NCI-H1105 treated with DMSO at 0.1 percent for 48 hours (cell line): ENCODE results near the gene CENATAC.
A peak's percentile ranks its signal among the peaks of the same experiment; 100 is the strongest.
"Not testable (repeated sequence)": the region's sequence is repeated elsewhere in the genome, so short reads cannot be mapped to it uniquely, and the experiment has no call there.

Experiments used
- DNase-seq: peaks from one replicate; lab custom pipeline; 2025; lab: John Stamatoyannopoulos, UW

Gene CENATAC

GRCh38 chr11:118997627-118998387 is at the start of gene CENATAC:
Gene CENATAC (plus strand): TSS chr11:118998138. CDS start chr11:118998198, 60 bp downstream.
- peak; percentile 98 for DNase-seq

DNA sequence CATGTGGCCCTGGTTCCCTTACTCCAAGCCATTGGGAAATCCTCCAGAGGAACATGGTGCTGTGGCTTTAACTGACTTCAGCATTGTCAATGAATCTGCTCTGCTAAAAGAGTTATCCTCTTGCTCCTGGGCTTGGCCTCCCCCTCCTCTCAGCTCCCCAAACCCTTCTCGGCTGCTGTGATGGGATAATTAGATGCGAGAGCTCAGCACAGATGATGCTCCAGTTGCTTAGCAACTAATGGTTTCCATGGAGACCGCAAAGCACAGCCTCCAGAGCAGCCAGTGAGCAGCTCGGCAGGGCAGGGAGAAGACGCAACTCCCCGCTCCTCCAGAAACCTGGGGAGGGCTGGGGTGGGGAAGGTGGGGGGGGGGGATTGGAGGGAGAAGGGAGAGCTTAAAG is 44.7 kb upstream of the CENATAC start:
- DNase-seq: peak; percentile 99

DNA sequence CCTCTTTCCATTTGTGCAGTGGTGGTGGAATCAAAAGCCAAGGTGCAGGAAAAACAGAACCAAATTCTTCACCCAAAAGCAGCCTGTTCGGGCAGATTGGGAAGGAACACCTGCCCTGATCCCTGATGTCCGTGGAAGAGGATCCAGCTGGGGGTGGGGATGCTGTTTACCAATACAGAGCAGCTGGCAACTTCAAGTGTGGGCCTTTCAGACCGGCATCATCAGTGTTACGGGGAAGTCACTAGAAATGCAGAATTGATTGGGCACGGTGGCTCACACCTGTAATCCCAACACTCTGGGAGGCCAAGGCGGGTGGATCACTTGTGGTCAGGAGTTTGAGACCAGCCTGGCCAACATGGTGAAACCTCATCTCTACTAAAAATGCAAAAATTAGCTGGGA is 44.0 kb upstream of the CENATAC start:
- DNase-seq: peak; percentile 45

DNA sequence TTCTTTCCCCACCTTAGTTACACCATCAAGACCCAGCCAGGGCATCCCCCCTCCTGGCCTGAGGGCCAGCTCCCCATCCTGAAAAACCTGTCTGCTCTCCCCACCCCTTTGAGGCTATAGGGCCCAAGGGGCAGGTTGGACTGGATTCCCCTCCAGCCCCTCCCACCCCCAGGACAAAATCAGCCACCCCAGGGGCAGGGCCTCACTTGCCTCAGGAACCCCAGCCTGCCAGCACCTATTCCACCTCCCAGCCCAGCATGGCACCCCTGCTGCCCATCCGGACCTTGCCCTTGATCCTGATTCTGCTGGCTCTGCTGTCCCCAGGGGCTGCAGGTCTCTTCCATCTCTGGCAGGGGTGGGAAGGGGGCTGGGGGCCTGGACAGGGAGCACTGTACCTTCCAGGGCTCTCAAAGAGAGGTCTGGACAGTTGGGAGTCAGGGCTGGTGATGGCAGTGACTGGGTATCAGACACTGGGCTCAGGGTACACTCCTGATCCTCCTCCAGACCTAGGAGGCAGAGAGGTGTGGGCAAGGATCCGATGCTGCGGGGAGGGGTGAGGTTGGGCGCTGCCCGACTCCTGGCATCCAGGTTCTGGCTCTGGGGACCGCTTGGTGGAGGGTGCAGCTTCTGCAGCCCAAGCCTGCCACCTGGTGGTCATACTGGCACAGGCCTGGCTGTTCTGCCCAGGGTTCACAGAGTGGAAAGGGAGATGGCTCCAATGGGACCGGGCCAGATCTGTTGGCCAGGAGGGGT is 41.7 kb upstream of the CENATAC start, which contains the start of gene UPK2:
Gene UPK2 (plus strand): TSS at position 205 of the 753 bp plus-strand sequence. CDS start 53 bp downstream, at position 258.
- peak; percentile 85 for DNase-seq

GRCh38 chr11:118956847-118957469 is 41.0 kb upstream of the CENATAC start:
- DNase-seq: no peak

DNA sequence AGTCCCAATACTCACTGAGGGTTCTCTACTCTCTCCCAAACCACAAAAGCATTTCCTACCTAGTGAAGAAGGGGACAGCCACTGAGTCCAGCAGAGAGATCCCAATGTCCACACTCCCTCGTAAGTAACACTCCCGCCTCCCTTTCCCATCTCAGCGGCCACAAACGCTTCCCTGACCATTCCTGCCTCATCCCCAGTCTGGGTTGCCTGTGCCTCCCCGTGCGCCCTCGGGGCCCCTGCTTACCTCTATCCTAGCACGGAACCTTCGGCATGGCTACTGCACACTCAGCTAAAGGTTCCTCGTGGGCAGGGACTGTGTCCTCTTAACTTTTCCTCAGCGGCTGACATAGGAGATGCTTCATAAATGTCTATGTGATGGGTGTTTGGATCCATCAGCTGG is 40.4 kb upstream of the CENATAC start:
- DNase-seq: no peak

- DNase-seq: no peak
Observed at GRCh38 chr11:118957968-118958367, 40.0 kb upstream of the CENATAC start.

GRCh38 chr11:118958577-118958976 is 39.4 kb upstream of the CENATAC start:
- no peak for DNase-seq

- DNase-seq: no peak
Observed at GRCh38 chr11:118961189-118961588, 36.7 kb upstream of the CENATAC start.

GRCh38 chr11:118961591-118961990 is 36.3 kb upstream of the CENATAC start:
- DNase-seq: no peak

DNA sequence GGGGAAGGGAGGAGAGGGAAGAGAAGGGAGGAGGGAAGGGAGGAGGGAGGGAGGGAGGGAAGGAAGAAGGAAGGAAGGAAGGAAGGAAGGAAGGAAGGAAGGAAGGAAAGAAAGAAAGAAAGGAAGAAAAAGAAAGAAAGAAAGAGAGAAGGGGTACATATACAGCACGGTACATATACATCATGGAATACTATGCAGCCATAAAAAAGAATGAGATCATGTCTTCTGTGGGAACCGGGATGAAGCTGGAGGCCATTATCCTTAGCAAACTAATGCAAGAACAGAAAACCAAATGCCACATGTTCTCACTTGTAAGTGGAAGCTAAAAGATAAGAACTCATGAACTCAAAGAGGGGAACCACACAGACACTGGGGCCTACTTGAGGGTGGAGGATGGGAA is 28.4 kb upstream of the CENATAC start:
- DNase-seq: not testable (repeated sequence)

DNA sequence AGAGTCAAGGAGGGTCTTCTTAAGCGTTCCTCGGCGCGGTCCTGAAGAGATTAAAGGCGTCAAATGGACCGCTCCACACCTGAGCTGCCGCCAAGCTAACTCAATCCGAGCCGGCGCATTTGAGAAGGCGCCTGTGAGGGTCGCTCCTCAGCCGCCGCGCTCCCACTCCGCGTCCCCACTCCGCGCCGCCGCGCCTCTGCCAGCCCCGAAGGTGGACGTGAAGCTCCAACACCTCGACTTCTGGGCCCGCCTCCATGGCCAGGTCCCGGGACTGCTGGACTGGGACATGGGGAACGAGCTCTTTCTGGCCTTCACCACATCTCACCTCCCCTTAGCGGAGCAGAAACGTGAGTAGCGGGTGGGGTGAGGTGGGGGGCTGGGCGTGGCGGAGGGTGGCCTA is 26.3 kb upstream of the CENATAC start, which contains the start of gene FOXR1:
Gene FOXR1 (plus strand): TSS at position 116 of the 400 bp plus-strand sequence. CDS start 171 bp downstream, at position 287.
- DNase-seq: no peak

GRCh38 chr11:118973985-118974384 is 24.0 kb upstream of the CENATAC start:
- DNase-seq: no peak

DNA sequence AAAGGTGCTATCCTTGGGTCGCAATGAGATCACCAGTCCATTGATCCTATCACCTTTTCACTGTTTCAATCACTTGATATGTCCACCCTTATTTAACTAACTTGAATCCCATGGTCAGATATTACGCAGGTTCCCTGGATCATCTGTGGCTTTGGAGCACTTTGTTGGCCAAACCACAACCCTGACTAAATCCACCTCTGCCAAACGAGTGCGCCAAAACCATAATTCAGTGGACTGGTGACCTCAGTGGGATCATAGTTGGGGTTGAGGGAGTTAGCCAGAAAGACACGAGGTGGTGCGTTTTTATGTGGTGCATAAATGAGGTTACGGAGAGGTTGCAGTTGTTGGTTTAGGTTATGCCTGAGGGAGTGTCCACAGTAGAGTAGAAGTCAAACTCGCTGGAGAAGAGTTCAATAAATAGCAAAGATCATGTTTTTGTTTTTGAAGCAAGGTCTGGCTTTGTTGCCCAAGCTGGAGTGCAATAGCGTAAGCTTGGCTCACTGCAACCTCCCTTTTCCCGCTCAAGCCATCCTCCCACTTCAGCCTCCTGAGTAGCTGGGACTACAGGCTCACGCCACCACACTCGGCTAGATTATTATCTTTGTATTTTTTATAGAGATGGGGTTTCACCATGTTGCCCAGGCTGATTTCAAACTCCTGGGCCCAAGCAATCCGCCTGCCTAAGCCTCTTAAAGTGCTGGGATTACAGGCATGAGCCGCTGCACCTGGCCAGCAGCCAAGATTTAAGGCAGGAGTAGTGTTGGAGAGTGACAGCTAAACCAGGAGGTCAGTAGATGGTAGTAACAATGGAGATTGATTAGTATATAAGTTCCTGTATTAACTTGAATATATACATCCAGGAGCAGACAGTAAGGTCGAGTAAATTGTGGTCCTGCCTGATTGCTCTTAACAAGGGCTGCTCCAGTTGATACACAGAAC is 21.9 kb upstream of the CENATAC start:
- DNase-seq: peak; percentile 17

DNA sequence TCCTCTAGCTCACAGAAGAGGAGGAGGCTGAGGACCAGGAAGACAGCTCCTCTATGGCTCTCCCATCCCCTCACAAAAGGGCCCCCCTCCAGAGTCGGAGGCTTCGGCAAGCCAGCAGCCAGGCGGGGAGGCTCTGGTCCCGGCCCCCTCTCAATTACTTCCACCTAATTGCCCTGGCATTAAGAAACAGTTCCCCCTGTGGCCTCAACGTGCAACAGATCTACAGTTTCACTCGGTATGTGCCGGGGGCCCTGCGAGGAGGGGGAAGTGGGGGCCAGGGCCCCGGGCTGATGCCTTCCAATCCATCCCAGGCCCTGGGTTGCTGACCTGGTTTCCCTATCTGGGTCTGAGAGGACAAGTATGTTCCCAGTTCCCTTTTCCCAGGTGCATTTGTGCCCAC is 18.5 kb upstream of the CENATAC start:
- DNase-seq: no peak

- DNase-seq: no peak
Observed at GRCh38 chr11:118980191-118980881, 17.6 kb upstream of the CENATAC start.

DNA sequence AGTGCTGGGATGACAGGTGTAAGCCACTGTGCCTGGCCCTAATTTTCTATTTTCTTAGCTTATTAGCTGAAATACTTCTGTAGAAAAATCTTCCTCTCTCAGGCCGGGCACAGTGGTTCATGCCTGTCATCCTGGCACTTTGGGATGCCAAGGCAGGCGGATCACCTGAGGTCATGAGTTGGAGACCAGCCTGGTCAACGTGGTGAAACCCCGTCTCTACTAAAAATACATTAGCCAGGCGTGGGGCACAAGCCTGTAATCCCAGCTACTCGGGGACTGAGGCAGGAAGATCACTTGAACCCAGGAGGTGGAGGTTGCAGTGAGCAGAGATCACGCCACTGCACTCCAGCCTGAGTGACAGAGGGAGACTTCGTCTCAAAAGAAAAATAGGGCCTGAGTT is 13.6 kb upstream of the CENATAC start:
- DNase-seq: not testable (repeated sequence)

DNA sequence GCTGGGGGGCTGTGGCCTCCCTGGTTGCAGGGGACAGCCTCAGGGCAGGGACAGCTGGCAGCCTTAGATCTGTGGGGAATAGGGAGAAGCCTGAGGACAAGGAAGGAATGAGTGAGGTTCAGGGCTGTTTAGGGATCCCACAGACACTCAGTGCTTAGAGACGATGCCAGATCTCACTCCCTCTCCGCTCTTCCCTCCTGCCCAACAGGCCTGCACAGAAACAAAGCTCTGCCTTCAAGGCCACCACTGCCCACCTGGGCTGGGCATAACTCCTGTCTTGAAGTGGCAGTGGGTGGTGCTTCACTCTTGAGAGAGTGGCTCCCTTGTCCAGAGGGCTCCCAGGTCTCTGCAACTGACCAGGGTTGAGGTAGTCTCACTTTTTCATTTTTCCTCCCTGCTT is 13.1 kb upstream of the CENATAC start:
- no peak for DNase-seq

GRCh38 chr11:118988280-118988679 is 9.7 kb upstream of the CENATAC start:
- peak; percentile 47 for DNase-seq

DNA sequence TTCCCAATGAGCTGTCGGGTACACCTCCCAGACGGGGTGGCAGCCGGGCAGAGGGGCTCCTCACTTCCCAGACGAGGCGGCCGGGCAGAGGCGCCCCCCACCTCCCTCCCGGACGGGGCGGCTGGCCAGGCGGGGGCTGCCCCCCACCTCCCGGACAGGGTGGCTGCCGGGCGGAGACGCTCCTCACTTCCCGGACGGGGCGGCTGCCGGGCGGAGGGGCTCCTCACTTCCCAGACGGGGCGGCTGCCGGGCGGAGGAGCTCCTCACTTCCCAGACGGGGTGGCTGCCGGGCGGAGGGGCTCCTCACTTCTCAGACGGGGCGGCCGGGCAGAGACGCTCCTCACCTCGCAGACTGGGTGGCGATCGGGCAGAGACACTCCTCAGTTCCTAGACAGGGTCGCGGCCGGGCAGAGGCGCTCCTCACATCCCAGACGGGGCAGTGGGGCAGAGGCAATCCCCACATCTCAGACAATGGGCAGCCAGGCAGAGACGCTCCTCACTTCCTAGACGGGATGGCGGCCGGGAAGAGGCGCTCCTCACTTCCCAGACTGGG is 6.4 kb upstream of the CENATAC start:
- DNase-seq: not testable (repeated sequence)
